ENCODE measurements around the gene PRKCZ. TPM values are rescaled to one million over a fixed set of nuclear protein-coding genes. Genes with fewer than 3 reads are reported as not detected.

PRKCZ gene
- total RNA-seq, 1 donor = 2.6 TPM

DNA sequence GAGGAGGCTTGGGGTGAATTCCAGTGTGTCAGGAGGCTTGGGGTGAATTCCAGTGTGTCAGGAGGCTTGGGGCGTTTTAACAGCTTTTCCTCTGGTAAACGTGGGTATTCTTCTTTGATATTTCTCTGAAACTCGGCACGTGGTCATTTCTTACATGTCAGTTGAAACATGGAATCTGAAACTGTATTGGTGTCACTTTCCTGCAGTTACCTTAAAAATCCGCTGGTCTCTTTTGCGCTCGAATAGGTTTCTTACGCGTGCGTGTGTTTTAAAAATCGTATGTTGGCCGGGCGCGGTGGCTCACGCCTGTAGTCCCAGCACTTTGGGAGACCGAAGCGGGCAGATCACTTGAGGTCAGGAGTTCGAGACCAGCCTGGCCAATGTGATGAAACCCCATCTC, 33.5 kb downstream of the PRKCZ start:
- TF ChIP-seq CTCF (IDR thresholded peaks at IDR 0.05; ENCODE audit: insufficient read depth, low read depth, low read length) = no peak
- DNase-seq (ENCODE audit: low read depth) = no peak
- no peak overlapping the region for H3K4me3 ChIP-seq (ENCODE audit: low read depth, low read length)

DNA sequence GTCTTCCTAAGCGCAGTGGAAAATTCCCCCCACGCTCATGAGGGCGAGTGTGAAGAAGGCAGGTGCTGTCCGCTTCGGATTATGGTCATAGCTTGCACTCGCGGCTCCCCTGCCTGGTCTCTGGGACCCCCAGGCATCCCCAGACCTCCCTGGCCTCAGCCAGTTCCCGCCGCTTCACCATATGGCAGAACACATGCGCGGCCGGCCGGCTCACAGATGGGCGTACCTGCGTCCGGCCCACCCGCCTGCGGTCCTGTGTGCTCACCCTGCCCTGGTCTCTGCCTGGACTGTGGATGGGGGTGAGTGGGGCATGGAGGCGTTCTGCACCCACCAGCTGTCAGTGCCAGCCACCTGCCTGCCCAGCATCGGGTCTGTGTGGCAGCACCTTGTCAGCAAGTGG, 34.1 kb downstream of the PRKCZ start:
- H3K4me3 ChIP-seq (ENCODE audit: low read depth, low read length) = no peak overlapping the region
- DNase-seq (ENCODE audit: low read depth) = no peak
- TF ChIP-seq CTCF (IDR thresholded peaks at IDR 0.05; ENCODE audit: insufficient read depth, low read depth, low read length) = no peak

DNA sequence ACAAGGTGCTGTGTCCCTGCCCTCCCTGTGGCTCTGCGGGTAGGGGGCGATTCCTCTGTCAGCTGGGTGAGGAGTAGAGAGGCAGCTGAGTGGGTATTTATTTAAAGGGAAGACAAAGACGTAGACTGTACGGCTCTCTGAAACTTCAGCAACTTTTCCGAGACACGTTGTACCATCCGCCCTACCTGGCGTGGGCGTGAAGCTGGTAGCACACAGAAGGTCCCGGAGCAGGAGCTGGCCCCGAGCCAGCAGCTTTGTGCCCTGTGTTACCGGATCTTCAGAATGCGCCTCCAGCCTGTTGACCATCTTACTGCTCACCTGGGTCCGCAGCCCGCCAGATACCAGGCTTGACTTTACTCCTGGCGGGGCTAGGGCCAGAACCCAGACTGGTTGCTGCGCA, 34.9 kb downstream of the PRKCZ start:
- DNase-seq (ENCODE audit: low read depth) = no peak
- H3K4me3 ChIP-seq (ENCODE audit: low read depth, low read length) = no peak overlapping the region
- TF ChIP-seq CTCF (IDR thresholded peaks at IDR 0.05; ENCODE audit: insufficient read depth, low read depth, low read length) = no peak

DNA sequence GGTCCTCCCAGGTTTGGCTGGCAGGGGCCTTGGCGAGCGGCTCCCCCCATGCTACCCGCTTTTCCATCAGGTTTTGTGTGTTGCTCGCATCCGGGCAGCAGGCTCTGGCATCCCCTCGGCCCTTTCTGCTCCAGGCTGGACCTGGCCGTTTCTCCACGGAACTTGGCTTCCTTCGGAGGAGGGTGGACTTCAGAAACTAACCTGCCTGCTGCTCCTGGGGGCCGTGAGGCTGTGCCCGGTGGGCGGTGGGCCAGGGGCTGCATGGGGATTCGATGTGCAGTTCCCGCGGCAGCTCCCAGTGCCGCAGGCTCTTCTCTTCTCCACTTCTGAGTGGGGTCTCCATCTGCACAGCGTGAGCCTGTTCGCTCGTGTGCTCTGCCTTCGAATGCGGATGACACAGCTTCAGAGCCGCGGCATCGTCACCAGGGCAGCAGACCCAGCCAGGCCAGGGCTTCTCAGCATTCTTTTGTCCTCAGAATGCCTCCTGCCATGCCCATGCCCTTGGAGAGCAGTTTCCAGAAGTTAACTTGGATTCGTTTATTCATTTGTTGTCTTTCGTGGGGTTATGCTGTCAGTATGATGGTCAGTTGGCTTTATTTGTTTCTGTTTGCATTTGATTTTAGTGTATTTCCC, 36.4 kb downstream of the PRKCZ start:
- no peak for DNase-seq (ENCODE audit: low read depth)
- no peak overlapping the region for H3K4me3 ChIP-seq (ENCODE audit: low read depth, low read length)
- TF ChIP-seq CTCF (IDR thresholded peaks at IDR 0.05; ENCODE audit: insufficient read depth, low read depth, low read length) = no peak

GRCh38 chr1:2087766-2088165, 37.6 kb downstream of the PRKCZ start:
- TF ChIP-seq CTCF (IDR thresholded peaks at IDR 0.05; ENCODE audit: insufficient read depth, low read depth, low read length) = no peak
- H3K4me3 ChIP-seq (ENCODE audit: low read depth, low read length) = no peak overlapping the region
- DNase-seq (ENCODE audit: low read depth) = no peak

DNA sequence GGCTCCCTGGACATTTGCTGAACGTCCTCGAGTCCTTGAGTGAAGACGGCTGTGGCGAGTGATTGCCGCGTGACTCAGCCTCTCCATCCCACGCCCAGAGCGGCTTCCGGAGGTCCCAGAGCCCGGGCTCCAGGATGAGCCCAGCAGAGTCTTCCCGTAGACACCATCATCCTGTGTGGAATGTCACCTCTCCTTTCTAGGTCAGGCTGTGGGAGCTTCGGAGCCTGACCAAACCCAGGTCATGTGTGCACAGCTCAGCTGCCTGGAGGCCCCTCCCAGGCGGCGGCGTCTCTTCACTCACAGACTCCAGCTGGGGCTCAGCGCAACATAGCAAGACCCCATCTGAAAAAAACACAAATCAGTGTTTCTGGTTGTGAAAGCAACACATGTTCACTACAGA, 38.2 kb downstream of the PRKCZ start:
- no peak for TF ChIP-seq CTCF (IDR thresholded peaks at IDR 0.05; ENCODE audit: insufficient read depth, low read depth, low read length)
- peak; percentile 89 for DNase-seq (ENCODE audit: low read depth)

GRCh38 chr1:2089051-2089450, 38.8 kb downstream of the PRKCZ start:
- no peak for DNase-seq (ENCODE audit: low read depth)
- H3K4me3 ChIP-seq (ENCODE audit: low read depth, low read length) = no peak overlapping the region
- no peak for TF ChIP-seq CTCF (IDR thresholded peaks at IDR 0.05; ENCODE audit: insufficient read depth, low read depth, low read length)

More for the DNA sequence above, 38.2 kb downstream of the PRKCZ start:
- no peak overlapping the region for H3K4me3 ChIP-seq (ENCODE audit: low read depth, low read length)

All from fibroblast of villous mesenchyme (primary cell).